D341Med (cell line): Measurements from ENCODE around the gene SPN.
A peak's percentile ranks its signal among the peaks of the same experiment; 100 is the strongest.
"Not testable (repeated sequence)": the region's sequence is repeated elsewhere in the genome, so short reads cannot be mapped to it uniquely, and the experiment has no call there.

ENCODE experiments used
- DNase-seq: peaks from one replicate; pipeline ENCODE4 v3.0.0; 2012; ENCODE audit warnings: low spot score

SPN gene

GRCh38 chr16:29663016-29663806 is at the start of gene SPN:
TSS of gene SPN (plus strand) at chr16:29663247. CDS start at chr16:29663729, 482 bp downstream.
- no peak for DNase-seq

- DNase-seq: peak; percentile 94
Measured at GRCh38 chr16:29613307-29614057, 49.6 kb upstream of the SPN start.

- not testable (repeated sequence) for DNase-seq
Measured at GRCh38 chr16:29614691-29615314, 48.2 kb upstream of the SPN start.

GRCh38 chr16:29616127-29616526 is 46.9 kb upstream of the SPN start:
- not testable (repeated sequence) for DNase-seq

- DNase-seq: peak; percentile 45
Measured at GRCh38 chr16:29620591-29620990, 42.5 kb upstream of the SPN start.

- not testable (repeated sequence) for DNase-seq
Measured at GRCh38 chr16:29622738-29623137, 40.3 kb upstream of the SPN start.

- DNase-seq: not testable (repeated sequence)
Measured at GRCh38 chr16:29623253-29623652, 39.8 kb upstream of the SPN start.

GRCh38 chr16:29625114-29625513 is 37.9 kb upstream of the SPN start:
- DNase-seq: not testable (repeated sequence)

GRCh38 chr16:29626778-29627331 is 36.2 kb upstream of the SPN start:
- DNase-seq: not testable (repeated sequence)

- not testable (repeated sequence) for DNase-seq
Measured at GRCh38 chr16:29627661-29628075, 35.4 kb upstream of the SPN start.

GRCh38 chr16:29628707-29629106 is 34.3 kb upstream of the SPN start:
- DNase-seq: not testable (repeated sequence)

- not testable (repeated sequence) for DNase-seq
Measured at GRCh38 chr16:29629318-29629717, 33.7 kb upstream of the SPN start.

GRCh38 chr16:29631658-29632057 is 31.4 kb upstream of the SPN start:
- DNase-seq: not testable (repeated sequence)

GRCh38 chr16:29635902-29636301 is 27.1 kb upstream of the SPN start:
- not testable (repeated sequence) for DNase-seq

GRCh38 chr16:29636368-29636767 is 26.7 kb upstream of the SPN start:
- DNase-seq: not testable (repeated sequence)

- not testable (repeated sequence) for DNase-seq
Measured at GRCh38 chr16:29638751-29639150, 24.3 kb upstream of the SPN start.

- DNase-seq: no peak
Measured at GRCh38 chr16:29641561-29641960, 21.5 kb upstream of the SPN start.

GRCh38 chr16:29643596-29643995 is 19.5 kb upstream of the SPN start:
- no peak for DNase-seq

GRCh38 chr16:29644338-29644857 is 18.6 kb upstream of the SPN start:
- DNase-seq: no peak

GRCh38 chr16:29644973-29645693 is 17.9 kb upstream of the SPN start:
- DNase-seq: no peak

GRCh38 chr16:29645694-29646187 is 17.3 kb upstream of the SPN start:
- DNase-seq: no peak
